ENCODE data around the gene ERC1.

- TF ChIP-seq, protein P1, sequence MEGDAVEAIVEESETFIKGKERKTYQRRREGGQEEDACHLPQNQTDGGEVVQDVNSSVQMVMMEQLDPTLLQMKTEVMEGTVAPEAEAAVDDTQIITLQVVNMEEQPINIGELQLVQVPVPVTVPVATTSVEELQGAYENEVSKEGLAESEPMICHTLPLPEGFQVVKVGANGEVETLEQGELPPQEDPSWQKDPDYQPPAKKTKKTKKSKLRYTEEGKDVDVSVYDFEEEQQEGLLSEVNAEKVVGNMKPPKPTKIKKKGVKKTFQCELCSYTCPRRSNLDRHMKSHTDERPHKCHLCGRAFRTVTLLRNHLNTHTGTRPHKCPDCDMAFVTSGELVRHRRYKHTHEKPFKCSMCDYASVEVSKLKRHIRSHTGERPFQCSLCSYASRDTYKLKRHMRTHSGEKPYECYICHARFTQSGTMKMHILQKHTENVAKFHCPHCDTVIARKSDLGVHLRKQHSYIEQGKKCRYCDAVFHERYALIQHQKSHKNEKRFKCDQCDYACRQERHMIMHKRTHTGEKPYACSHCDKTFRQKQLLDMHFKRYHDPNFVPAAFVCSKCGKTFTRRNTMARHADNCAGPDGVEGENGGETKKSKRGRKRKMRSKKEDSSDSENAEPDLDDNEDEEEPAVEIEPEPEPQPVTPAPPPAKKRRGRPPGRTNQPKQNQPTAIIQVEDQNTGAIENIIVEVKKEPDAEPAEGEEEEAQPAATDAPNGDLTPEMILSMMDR (conservative IDR thresholded peaks at IDR 0.05 in 1 of 2, IDR thresholded peaks at IDR 0.05 in 1 of 2; ENCODE audit: low read depth in 1 of 2, low read length in 2 of 2) = no peak
- TF ChIP-seq EZH2 (IDR thresholded peaks at IDR 0.05; ENCODE audit: low read length, missing control alignments) = no peak
These were observed 506.1 kb downstream of the ERC1 start for GRCh38 chr12:1497161-1497560.
